ENCODE data around the gene PLPP1.

The PLPP1 gene

DNA sequence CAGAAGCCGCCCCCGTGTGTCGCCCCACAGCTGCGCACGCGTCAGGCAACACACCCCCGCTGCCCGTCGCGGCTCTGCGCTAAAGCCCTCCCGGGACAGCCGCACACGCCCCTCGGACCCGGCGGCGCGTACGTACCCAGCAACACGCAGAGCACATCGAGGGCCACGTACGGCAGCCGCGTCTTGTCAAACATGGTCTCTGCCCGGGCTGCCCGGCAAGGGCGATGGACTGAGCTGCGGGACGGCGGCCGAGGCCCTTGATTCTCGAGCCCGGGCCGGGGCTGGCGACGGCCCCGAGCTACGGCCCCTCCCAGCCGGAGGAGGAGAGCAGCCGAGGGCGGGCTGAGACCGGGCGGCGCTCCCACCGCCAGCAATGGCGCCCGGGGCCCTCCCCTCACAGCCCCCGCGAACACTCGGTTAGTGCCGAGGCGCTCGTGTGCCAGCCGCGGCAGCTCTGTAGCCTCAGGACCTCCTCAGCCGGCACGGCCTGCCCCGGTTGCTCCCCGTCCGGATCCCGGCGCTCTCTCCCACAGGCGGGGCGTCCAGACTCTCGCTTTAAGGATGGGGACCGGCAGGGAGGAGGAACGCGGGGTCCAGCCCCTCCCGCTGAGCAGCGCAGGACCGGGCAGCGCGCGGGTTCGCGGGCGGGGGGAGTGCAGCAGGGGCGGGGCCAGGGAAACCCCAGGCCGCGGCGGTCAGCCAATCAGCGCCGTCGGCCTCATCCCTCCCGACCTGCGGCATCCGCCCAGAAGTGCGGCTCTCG, at the start of gene PLPP1:
PLPP1 (minus strand) TSS at position 529 of the 763 bp plus-strand sequence; CDS start at position 194, 335 bp downstream.
- peak; percentile 89 for DNase-seq

- DNase-seq = no peak
Measured at GRCh38 chr5:55583578-55583977, 48.8 kb upstream of the PLPP1 start.

DNA sequence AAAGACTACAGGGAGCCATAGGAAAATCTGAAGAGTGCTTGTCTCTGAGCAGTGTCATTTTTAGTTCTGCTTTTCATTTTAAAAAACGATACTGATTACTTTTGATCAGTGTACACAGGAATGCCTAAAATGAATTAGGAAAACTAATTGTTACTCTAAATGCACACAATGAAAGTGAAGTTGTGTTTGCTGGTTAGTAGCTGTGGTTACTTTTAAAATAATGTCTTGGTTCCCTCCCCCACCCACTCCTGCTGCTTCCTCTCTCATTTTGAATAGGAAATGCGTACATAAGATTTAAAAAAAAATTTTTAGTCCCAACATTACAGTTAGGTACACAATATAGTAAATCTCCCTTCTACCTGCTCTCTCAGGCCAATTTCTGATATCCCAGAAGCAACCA, 47.5 kb upstream of the PLPP1 start:
- DNase-seq = no peak

DNA sequence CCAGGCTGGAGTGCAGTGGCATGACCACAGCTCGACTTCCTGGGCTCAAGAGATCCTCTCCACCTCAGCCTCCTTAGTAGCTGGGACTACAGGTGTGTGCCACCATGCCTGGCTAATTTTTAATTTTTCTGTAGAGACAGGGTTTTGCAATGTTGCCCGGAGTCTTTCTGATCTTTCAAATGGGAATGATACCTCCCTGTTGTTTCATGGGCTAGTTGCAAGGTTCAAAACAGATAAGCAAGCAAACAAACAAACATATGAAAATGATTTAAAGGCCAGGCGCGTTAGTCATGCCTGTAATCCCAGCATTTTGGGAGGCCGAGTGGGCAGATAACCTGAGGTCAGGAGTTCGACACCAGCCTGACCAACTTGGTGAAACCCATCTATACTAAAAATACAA, 45.3 kb upstream of the PLPP1 start:
- DNase-seq = no peak

DNA sequence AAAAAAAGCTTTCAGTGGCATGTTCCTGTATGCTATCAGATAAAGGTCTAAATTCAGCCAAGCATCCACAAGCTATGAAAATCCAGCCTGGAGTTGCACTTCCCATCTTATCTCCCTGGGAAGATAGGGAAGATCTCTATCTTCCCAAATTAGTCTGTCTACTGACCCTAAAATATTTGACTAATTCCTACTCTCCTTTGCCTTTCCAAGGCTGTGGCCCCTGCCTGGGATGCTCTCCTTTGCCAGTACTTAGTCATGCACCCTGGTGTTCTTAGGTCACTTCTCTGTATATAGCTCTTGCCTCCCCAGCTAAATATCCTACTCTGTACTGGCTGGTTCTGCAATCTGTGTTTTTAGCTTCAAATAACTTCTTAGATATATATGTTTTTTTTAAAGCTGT, 44.0 kb upstream of the PLPP1 start:
- DNase-seq = no peak

DNA sequence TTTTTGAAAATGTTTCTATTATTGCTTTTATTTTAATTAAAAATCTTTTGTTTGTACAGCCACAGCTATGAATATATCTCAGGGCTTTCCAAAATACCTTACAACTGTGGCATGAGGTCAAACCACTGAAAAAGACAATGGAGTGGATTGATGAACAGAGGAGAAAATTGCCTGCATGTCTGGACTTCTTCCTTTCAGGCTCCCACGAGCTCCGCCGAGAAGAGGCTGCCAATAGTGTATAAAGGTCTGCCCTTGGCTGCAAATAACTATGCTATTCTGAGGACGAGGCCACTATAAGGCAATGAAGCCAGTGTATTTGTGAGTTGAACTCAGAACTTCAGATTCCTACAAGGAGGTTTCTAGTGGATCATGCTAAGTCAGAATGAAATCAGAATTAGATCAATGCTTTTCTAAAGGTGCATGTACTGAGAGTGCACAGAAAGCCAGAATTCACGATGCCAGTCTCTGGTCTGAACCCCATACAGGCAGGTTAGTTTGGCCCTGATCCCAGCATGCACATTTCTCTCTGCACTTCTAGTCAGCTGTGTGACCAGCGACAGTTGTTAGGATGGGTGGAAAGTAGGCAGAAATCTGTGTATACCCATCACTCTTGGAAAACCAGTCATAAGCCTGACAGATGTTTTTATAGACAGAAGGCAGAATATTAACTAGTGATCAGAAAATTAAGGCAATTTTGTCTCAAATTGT, 42.7 kb upstream of the PLPP1 start:
- DNase-seq = no peak

DNA sequence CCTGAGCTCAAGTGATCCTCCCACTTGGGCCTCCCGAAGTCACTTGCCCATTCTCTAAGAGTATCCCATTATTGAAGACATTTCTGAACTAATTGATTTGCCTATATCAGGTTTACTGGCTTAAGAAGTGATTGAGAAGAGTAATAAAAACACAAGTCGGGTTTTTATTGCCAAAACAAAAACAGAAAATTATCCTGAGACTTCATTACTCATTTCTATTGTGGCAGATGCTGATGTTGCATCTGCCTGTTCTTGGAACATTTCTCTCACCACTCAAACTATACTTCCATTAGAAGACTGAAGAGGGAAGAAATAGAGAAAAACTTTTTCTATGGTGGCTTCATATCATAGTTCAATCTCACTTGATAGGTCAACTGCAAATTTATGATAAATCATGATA, 41.9 kb upstream of the PLPP1 start:
- DNase-seq = no peak

- DNase-seq = no peak
Measured at GRCh38 chr5:55575815-55576583, 41.2 kb upstream of the PLPP1 start.

- no peak for DNase-seq
Measured at GRCh38 chr5:55572600-55572999, 37.8 kb upstream of the PLPP1 start.

- no peak for DNase-seq
Measured at GRCh38 chr5:55572020-55572419, 37.3 kb upstream of the PLPP1 start.

- DNase-seq = peak; percentile 8
Measured at GRCh38 chr5:55570570-55570969, 35.8 kb upstream of the PLPP1 start.

DNA sequence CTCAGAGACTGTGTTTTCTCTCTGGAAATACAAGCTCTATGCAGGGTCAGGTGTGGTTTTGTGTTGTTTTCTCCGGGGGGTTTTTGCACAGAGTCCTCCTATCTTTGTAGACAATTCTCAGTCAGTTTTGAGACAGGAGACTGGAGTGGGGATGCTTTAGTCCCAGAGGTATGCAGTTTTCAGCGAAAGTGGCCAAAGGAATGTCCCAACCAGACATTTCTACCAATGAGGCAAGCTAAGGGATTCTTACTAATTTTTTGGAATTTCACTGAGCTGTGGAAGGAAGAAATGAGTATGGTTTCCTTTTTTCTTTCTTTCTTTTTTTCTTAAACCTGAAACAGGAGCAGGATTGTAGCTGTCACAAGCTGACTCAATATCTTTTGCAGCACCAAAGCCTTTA, 35.3 kb upstream of the PLPP1 start:
- DNase-seq = no peak

DNA sequence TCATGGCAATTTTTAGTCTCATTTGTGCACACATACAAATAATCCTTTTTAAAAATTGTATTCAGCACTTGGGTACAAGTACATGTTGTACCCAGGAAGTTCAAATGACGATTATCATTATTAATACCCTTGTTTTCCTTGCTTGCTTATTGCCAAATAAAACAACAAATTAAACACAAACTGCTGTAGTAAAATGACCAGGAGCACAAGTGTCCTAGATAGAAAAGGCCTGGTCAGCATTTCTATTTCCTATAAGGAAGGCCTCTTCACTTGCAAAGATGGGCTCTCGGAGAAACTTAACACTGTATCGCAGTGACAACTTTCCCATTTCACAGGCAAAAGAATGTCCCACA, 34.7 kb upstream of the PLPP1 start:
- DNase-seq = no peak

DNA sequence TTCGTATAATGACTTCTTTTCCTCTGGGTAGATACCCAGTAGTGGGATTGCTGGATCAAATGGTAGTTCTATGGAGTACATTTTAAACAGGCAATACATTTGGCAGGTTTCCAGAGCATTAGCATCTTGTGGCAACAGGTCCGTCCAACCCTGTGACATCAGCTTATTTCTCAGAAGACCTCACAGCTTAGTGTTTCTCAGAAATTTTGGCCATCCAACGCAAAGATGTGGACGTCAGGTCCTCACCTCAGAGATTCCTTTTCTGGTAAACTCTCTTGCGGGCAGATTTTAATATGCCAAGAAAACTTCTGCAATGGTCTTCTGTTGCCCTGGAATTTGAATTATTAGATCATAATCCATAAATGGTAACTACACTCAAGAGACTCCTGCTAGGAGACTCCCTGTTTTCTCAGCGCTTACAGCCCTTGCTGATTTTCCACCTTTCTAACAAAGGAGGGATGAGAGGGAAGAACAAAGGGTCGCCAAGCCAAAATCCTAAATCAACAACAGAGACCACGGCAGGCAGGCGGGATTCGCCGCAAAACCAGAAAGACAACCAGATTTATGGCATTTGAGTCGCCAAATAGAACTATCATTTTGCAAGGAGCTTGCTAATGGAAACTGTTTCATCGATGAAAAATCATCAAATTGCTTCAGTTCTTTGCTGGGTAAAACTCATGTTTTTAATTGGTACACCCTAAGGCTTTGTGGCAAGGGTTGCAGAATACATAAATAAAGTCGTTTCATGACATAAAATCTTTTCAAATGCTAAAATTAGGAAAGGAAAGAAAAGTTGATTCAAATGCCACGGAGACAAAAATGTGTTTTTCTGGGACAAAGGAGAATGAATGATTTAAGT, 34.1 kb upstream of the PLPP1 start:
- DNase-seq = no peak

DNA sequence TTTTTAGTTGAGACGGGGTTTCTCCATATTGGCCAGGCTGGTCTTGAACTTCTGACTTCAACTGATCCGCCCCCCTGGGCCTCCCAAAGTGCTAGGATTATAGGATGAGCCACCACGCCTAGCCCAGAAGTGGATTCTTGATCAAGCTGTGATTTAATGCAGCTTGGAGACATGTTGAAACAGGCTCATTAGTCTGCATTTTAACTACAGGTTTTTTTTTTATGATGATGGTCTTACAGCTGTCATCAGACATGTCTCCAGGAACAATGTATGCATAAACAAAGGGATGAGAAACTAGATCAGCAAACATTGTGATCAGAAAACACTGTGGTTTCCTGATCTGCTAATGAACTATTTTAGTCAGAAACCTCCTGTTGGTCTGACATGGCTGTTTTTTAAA, 30.0 kb upstream of the PLPP1 start:
- peak; percentile 2 for DNase-seq

GRCh38 chr5:55558484-55558883, 23.7 kb upstream of the PLPP1 start:
- no peak for DNase-seq

DNA sequence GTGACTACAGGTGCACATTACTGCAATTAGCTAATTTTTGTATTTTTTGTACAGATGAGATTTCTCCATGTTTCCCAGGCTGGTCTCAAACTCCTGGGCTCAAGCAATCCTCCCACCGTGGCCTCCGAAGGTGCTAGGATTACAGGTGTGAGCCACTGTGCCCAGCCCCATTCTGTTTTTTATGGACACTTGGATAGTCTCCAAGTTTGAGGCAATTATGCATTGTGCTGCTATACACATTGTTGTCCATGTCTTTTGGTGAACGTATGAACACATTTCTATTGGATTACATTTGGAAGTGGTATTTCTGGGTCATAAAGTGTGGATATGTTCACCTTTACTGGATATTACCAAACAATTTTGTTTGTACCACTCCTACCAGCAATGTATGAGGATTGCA, 22.4 kb upstream of the PLPP1 start:
- DNase-seq = no peak

DNA sequence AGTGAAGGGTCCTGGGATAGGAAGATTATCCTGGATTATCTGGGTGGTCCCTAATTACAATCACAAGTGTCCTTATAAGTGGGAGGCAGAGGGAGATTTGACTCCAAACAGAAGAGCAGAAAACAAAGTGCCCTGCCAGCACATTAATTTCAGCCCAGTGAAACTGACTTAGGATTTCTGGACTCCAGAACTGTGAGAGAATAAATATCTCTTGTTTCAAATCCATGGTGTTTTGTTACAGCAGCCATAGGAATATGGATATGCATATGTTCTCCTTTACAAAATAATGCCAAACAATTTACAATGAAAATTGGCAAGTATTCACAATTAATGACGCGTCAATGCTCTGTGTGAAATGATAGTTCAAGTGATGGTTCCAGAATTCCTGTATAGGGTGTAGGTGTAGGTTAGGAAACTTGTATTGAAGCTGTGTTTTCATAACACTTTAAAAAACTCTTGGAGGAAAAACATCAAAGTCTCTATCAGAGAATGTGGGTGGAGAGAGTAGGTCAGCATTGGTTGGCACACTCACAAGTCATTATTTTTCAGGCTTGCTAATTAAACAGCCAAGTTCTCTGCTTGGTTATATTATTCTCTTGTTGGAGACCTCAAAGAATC, 19.9 kb upstream of the PLPP1 start:
- peak; percentile 10 for DNase-seq

- DNase-seq = no peak
Measured at GRCh38 chr5:55551904-55552303, 17.1 kb upstream of the PLPP1 start.

GRCh38 chr5:55551358-55551757, 16.6 kb upstream of the PLPP1 start:
- no peak for DNase-seq

GRCh38 chr5:55547781-55548180, 13.0 kb upstream of the PLPP1 start:
- DNase-seq = no peak

- peak; percentile 2 for DNase-seq
Measured at GRCh38 chr5:55546947-55547346, 12.2 kb upstream of the PLPP1 start.

All from NCI-H82 (cell line).